Measurements from ENCODE around the gene PNMA8C.

DNA sequence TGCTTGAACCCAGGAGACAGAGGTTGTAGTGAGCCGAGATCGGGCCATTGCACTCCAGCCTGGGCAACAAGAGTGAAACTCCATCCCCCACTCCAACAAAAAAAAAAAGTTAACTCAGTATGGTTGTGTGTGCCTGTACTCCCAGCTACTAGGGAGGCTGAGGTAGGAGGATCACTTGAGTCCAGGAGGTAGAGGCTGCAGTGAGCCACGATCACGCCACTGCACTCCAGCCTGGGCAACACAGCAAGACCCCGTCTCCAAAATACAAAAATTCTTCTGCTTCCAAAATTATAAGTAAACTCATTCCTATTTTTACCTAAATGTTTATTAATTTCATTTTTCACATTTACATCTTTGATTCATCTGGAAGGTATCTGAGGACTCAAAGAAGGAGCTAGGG lies 28.2 kb upstream of the PNMA8C start:
- TF ChIP-seq, protein P1, sequence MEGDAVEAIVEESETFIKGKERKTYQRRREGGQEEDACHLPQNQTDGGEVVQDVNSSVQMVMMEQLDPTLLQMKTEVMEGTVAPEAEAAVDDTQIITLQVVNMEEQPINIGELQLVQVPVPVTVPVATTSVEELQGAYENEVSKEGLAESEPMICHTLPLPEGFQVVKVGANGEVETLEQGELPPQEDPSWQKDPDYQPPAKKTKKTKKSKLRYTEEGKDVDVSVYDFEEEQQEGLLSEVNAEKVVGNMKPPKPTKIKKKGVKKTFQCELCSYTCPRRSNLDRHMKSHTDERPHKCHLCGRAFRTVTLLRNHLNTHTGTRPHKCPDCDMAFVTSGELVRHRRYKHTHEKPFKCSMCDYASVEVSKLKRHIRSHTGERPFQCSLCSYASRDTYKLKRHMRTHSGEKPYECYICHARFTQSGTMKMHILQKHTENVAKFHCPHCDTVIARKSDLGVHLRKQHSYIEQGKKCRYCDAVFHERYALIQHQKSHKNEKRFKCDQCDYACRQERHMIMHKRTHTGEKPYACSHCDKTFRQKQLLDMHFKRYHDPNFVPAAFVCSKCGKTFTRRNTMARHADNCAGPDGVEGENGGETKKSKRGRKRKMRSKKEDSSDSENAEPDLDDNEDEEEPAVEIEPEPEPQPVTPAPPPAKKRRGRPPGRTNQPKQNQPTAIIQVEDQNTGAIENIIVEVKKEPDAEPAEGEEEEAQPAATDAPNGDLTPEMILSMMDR (IDR thresholded peaks at IDR 0.05; ENCODE audit: borderline replicate concordance, extremely low read depth, low read length, poor library complexity, severe bottlenecking), result no peak
- TF ChIP-seq EZH2 (IDR thresholded peaks at IDR 0.05; ENCODE audit: borderline replicate concordance, low read depth, low read length, severe bottlenecking), result no peak

Measured in DND-41 (cell line).